Measurements from ENCODE around the gene ATP8A2.

ATP8A2 gene

DNA sequence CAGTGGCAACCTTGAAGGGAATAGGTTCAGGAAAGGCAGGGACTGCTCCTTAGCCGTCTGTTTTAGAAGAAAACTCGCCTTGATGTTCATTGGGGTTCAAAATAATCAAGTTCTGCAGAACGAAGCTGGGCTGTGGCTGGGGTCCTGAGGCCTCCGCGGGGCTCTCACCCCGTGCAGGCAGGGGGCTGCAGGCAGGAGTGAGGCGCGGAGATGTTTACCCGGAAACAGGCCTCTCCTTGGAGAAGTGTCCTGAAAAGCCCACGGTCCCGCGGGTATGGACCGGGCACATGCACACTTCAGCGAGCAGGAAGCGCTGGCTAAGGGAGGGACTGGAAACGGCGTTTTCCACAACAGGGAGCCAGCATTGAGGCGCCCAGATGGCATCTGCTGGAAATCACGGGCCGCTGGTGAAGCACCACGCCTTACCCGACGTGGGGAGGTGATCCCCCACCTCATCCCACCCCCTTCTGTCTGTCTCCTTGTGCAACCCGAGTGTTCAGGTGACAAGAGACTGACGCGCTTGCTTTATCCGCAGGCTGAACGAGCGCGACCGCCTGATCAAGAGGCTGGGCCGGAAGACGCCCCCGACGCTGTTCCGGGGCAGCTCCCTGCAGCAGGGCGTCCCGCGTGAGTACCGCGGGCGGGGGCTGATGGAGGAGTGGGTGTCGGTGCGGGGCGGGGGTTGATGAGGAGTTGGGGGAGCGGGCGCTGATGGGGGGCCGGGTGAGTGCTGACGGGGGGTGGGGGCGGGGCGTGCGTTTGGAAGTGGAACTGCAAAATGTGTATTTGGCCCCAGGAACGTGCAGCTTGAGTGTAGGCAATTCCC, 640.4 kb downstream of the ATP8A2 start:
- DNase-seq (ENCODE audit: low read depth, low spot score), result no peak
- peak overlapping the region; percentile 23 for H3K4me3 ChIP-seq (ENCODE audit: low read depth, low read length)
- TF ChIP-seq, protein P1, sequence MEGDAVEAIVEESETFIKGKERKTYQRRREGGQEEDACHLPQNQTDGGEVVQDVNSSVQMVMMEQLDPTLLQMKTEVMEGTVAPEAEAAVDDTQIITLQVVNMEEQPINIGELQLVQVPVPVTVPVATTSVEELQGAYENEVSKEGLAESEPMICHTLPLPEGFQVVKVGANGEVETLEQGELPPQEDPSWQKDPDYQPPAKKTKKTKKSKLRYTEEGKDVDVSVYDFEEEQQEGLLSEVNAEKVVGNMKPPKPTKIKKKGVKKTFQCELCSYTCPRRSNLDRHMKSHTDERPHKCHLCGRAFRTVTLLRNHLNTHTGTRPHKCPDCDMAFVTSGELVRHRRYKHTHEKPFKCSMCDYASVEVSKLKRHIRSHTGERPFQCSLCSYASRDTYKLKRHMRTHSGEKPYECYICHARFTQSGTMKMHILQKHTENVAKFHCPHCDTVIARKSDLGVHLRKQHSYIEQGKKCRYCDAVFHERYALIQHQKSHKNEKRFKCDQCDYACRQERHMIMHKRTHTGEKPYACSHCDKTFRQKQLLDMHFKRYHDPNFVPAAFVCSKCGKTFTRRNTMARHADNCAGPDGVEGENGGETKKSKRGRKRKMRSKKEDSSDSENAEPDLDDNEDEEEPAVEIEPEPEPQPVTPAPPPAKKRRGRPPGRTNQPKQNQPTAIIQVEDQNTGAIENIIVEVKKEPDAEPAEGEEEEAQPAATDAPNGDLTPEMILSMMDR (IDR thresholded peaks at IDR 0.05; ENCODE audit: low read depth, low read length), result no peak
- in situ Hi-C loops (cut with HindIII; ENCODE audit: low sequenced_read_pairs), result no loop called here

DNA sequence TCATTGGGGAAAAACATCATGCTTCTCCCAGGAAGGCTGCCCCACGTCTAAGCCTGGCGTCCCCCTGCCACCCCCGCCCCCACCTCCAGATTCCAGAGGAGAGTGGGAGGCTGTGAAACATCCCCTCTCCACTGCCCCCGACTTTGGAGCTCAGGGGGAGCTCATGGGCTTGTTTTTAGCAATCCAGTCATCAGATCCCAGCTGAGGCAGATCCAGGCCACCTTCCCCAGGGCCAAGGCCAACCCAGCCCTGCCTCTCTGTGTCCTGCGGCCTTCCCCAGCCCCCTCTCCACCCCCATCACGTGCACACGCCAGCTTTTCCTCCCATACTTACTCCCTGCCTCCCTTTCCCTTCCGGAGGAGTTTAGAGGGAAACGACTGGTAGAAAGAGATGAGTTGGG, 641.2 kb downstream of the ATP8A2 start:
- H3K4me3 ChIP-seq (ENCODE audit: low read depth, low read length), result no peak overlapping the region
- no peak for DNase-seq (ENCODE audit: low read depth, low spot score)
- TF ChIP-seq, protein P1 (IDR thresholded peaks at IDR 0.05; ENCODE audit: low read depth, low read length), result no peak
- in situ Hi-C loops (cut with HindIII; ENCODE audit: low sequenced_read_pairs), result no loop called here

DNA sequence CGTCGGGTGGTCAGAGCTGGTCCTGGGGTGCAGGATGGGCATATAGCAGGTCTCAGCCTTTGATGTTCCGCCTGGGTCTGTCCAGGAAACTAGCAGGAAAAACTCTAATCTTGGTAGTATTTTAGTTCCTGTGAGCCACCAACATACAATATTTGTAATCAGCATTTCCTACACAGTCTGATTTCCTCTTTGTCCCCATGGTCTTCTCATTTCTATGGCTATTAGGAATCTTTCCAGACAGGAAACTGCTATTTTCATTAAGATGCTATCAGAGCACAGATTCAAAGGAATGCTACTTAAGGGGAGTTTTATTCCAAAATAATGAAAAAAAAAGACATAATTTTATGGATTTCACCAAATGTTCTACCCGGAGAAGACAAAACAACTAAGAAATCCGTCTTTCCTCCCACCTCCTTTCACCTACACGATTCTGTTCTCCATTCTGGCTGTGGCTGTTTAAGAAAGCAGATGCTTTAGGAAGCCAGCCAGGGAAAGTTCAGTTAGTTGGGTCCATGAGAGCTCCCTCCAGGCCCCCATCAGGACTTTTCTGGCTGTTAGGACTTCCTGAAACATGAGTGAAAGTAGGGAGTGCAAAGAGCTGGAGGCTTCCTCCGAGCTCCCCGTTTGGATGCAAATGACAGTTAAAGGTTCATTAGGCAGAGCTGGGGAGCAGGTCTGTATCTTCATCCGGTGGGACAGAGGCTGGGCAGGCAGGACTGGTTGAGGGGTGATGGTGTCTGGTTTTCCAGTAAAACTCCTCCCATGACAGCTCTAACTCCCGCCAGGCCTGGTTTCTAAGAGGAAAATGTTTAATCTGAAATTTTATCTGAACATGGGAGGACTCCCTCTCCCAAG, 643.7 kb downstream of the ATP8A2 start:
- in situ Hi-C loops (cut with HindIII; ENCODE audit: low sequenced_read_pairs), result no loop called here
- no peak overlapping the region for H3K4me3 ChIP-seq (ENCODE audit: low read depth, low read length)
- no peak for DNase-seq (ENCODE audit: low read depth, low spot score)
- TF ChIP-seq, protein P1 (IDR thresholded peaks at IDR 0.05; ENCODE audit: low read depth, low read length), result no peak

DNA sequence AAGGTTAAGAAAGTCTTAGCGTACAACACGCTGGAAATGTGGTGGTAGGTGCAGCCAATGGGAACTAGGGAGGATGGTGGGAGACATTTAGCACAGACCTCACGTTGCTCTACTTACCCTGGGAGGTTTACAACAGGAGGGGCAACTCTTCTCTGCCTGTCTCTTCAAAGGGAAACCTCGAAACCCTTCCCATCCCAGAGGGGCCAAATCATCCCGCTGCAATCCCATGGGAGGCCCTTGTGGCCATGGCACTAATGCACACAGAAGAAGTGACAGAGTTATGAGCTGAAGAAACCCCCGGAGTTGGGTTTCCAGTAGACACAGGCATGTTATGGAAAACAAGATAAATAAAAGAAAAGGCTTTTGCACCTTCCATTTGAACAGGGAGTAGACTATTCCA, 644.4 kb downstream of the ATP8A2 start:
- H3K4me3 ChIP-seq (ENCODE audit: low read depth, low read length), result no peak overlapping the region
- DNase-seq (ENCODE audit: low read depth, low spot score), result no peak
- in situ Hi-C loops (cut with HindIII; ENCODE audit: low sequenced_read_pairs), result no loop called here
- TF ChIP-seq, protein P1 (IDR thresholded peaks at IDR 0.05; ENCODE audit: low read depth, low read length), result no peak

DNA sequence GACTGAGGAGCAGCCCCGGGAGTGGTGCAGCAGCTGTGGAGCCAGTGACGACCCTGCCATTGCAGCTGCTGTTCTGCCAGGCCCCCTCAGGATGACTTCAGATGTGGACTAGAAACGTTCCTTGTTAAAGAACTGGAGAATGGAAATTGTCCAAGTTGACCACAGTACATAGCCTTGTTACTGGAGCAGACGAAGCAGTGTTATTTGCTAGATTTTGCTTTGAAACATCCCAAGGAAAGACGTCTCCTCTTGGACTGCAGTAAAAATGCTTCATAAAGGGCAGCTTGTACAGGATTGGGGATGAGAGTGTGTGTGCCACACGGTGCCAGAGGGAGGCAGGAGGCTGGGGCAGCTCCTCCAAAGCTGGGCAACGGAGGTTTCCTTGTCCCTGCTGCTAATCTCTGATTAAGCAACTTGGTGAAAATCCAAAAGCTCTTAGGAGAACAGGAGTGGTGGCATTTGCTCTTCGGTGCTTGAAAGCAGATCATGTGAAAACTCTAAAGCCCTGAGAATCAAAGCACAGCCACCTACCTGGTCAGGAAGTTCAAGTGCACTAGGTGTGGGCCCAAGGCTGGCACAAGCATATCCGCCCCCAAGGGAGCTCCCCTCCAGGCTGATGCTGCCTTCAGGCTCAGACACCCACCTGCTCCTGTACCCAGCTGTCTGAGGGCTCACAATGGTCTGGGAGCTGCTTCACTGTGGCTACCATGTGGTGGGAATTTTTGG, 645.6 kb downstream of the ATP8A2 start:
- TF ChIP-seq, protein P1 (IDR thresholded peaks at IDR 0.05; ENCODE audit: low read depth, low read length), result no peak
- peak; percentile 48 for DNase-seq (ENCODE audit: low read depth, low spot score)
- H3K4me3 ChIP-seq (ENCODE audit: low read depth, low read length), result no peak overlapping the region
- in situ Hi-C loops (cut with HindIII; ENCODE audit: low sequenced_read_pairs), result no loop called here

DNA sequence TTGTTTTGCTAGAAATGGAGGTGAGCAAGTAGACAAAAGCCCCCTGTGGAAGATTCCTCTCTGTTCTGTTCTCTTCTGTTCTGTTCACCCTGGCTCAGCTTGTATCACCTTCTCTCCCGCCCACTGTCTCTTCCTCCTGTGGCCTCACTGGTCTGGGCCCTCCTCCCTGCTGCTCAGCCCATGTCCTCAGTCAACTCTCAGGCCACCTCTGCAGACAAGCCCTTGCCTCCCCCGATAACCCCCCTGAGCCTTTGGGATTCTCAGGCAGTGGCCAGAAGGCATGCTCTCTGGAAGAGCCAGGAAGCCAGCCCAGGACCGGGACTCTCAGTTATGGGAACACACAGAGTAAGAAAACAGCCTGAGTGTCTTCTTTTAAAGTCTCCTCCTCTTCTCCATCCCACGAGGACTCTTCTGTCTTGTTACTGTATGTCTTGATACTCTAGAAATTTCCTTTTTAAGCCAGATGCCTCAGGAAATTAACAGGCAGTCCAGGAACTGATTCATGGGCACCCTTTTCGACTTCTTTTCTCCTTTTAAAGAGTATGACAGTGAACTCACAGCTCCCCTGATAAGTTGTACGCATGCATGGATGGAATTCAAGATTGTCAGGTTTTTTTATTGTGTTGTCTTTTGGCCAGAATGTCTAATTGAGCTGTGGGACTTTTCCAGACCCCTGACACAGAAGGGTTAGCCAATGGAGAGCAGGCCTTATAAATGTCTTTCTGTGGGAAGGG, 646.3 kb downstream of the ATP8A2 start:
- no peak overlapping the region for H3K4me3 ChIP-seq (ENCODE audit: low read depth, low read length)
- TF ChIP-seq, protein P1 (IDR thresholded peaks at IDR 0.05; ENCODE audit: low read depth, low read length), result no peak
- no peak for DNase-seq (ENCODE audit: low read depth, low spot score)
- in situ Hi-C loops (cut with HindIII; ENCODE audit: low sequenced_read_pairs), result no loop called here
